HCT116 (cell line): ENCODE measurements around the gene AXDND1. TPM values are rescaled to one million over a fixed set of nuclear protein-coding genes. Genes with fewer than 3 reads are reported as not detected.

Source experiments
- ATAC-seq: fragments of 200-7000 bp; cut with Tn5 transposase; 2 replicates; pipeline ENCODE4 v1.9.1; 2020; ENCODE audit warnings: mild to moderate bottlenecking, moderate library complexity
- BruUV-seq: library from RNA; stranded (reverse); fragments of 400-500 nt; replicated peaks from 2 replicates; lab custom pipeline; 2021; lab: Mats Ljungman, UMichigan
- CTCF ChIA-PET: fragments of 300-600 bp; sonication (Branson Sonifier 250); formaldehyde crosslinking; loops from one replicate; lab custom pipeline; 2021; ENCODE audit warnings: antibody characterized with exemption; lab: Charles Lee
- POLR2A ChIA-PET: fragments of 300-600, 350-600 bp; sonication (Branson Sonifier 250); formaldehyde crosslinking; loops from one replicate; lab custom pipeline; 2021; ENCODE audit warnings: antibody characterized with exemption; lab: Charles Lee
- RAD21 ChIA-PET, 2 experiments: fragments of 300-600 bp; sonication (Branson Sonifier 250); formaldehyde crosslinking; loops; one replicate each; lab custom pipeline; 2023; ENCODE audit warnings: low total read pairs in 2 of 2; ENCODE audit not compliant: uncharacterized antibody in 2 of 2, unreplicated experiment in 2 of 2, low non-redundant PET in 1 of 2; lab: Charles Lee
- DNase-seq: peaks from one replicate; pipeline ENCODE4 v3.0.0-alpha.2; 2010; ENCODE audit warnings: low read depth, low spot score
- H2AFZ ChIP-seq: fragments of 200-600 bp; shearing (Covaris generic), sonication (generic); 2 replicates; pipeline ENCODE4 v1.6.1; 2017; ENCODE audit warnings: low read depth, mixed run types, mixed read lengths, antibody characterized with exemption, low read length; ENCODE audit not compliant: poor library complexity, severe bottlenecking
- H3K27ac ChIP-seq: 2 replicates; pipeline ENCODE4 v1.5.1; 2012; ENCODE audit warnings: low read depth, low read length
- H3K27me3 ChIP-seq: fragments of 200-600 bp; sonication (generic); 2 replicates; pipeline ENCODE4 v1.6.1; 2016; ENCODE audit warnings: mixed run types, low read length, mixed read lengths; ENCODE audit not compliant: insufficient read depth
- H3K36me3 ChIP-seq, 2 experiments: fragments of 200-500 bp in 1 of 2; fragments of 200-600 bp in 1 of 2; sonication (Bioruptor generic) in 1 of 2; sonication (generic) in 1 of 2; 2 replicates each; pipeline versions ENCODE4 v1.5.1 to v1.6.1; 2014 to 2016; ENCODE audit warnings: low read length in 2 of 2, inconsistent platforms in 1 of 2, mixed read lengths in 1 of 2, mixed run types in 1 of 2; ENCODE audit not compliant: insufficient read depth in 2 of 2, control insufficient read depth in 1 of 2
- H3K4me1 ChIP-seq, 2 experiments: fragments of 200-600 bp in 1 of 2; sonication (generic) in 1 of 2; 2 replicates each; pipeline versions ENCODE4 v1.5.1 to v1.6.1; 2012 to 2017; ENCODE audit warnings: low read length in 2 of 2, inconsistent platforms in 1 of 2, mild to moderate bottlenecking in 1 of 2, mixed read lengths in 1 of 2, mixed run types in 1 of 2, moderate library complexity in 1 of 2; ENCODE audit not compliant: insufficient read depth in 2 of 2, control insufficient read depth in 1 of 2
- H3K4me2 ChIP-seq: fragments of 200-600 bp; sonication (generic); 2 replicates; pipeline ENCODE4 v1.6.1; 2017; ENCODE audit warnings: mixed run types, low read length, mixed read lengths
- H3K4me3 ChIP-seq, 2 experiments: fragments of 200-600 bp in 1 of 2; sonication (generic) in 1 of 2; replicated peaks in 1 of 2; 2 replicates each; pipeline ENCODE4 v1.5.1; 2011 to 2016; ENCODE audit warnings: low read length in 2 of 2, control low read depth in 1 of 2, low read depth in 1 of 2, mild to moderate bottlenecking in 1 of 2, mixed read lengths in 1 of 2, mixed run types in 1 of 2
- H3K79me2 ChIP-seq: fragments of 200-600 bp; sonication (generic); 2 replicates; pipeline ENCODE4 v1.6.1; 2017; ENCODE audit warnings: mild to moderate bottlenecking, mixed run types, low read length, moderate library complexity, mixed read lengths; ENCODE audit not compliant: insufficient read depth
- H3K9ac ChIP-seq: fragments of 200-600 bp; sonication (generic); 2 replicates; pipeline ENCODE4 v1.6.1; 2016; ENCODE audit warnings: low read length, mixed read lengths
- H3K9me2 ChIP-seq: fragments of 200-600 bp; sonication (generic), shearing (Covaris generic); 2 replicates; pipeline ENCODE4 v1.6.1; 2017; ENCODE audit warnings: mixed run types, mild to moderate bottlenecking, moderate library complexity; ENCODE audit not compliant: insufficient read depth
- H3K9me3 ChIP-seq, 2 experiments: fragments of 200-500 bp in 1 of 2; fragments of 200-600 bp in 1 of 2; sonication (Bioruptor generic) in 1 of 2; sonication (generic) in 1 of 2; 2 replicates each; pipeline ENCODE4 v1.6.1; 2014 to 2017; ENCODE audit warnings: low read length in 2 of 2, mixed read lengths in 2 of 2, inconsistent platforms in 1 of 2, low read depth in 1 of 2, mild to moderate bottlenecking in 1 of 2, mixed run types in 1 of 2, moderate library complexity in 1 of 2; ENCODE audit not compliant: control insufficient read depth in 1 of 2, insufficient read depth in 1 of 2
- H4K20me1 ChIP-seq: fragments of 200-600 bp; sonication (generic), shearing (Covaris generic); 2 replicates; pipeline ENCODE4 v1.6.1; 2017; ENCODE audit warnings: mixed run types, mild to moderate bottlenecking, moderate library complexity; ENCODE audit not compliant: insufficient read depth
- CBX3 ChIP-seq: IDR thresholded peaks from 2 replicates; pipeline ENCODE4 v1.6.1; 2012; ENCODE audit warnings: low read depth
- ELF1 ChIP-seq: IDR thresholded peaks from 2 replicates; pipeline ENCODE4 v1.6.1; 2012; ENCODE audit warnings: low read depth, borderline replicate concordance
- EZH2 ChIP-seq: fragments of 200-600 bp; sonication (generic); IDR thresholded peaks from 2 replicates; pipeline ENCODE4 v1.6.1; 2017; ENCODE audit warnings: antibody characterized with exemption, mixed run types
- EZH2phosphoT487 ChIP-seq: fragments of 200-600 bp; IDR thresholded peaks from 2 replicates; pipeline ENCODE4 v1.6.1; 2018; ENCODE audit warnings: antibody characterized with exemption, borderline replicate concordance
- FOSL1 ChIP-seq: IDR thresholded peaks from 2 replicates; pipeline ENCODE4 v1.6.1; 2012; ENCODE audit warnings: low read depth
- POLR2A ChIP-seq: IDR thresholded peaks from 2 replicates; pipeline ENCODE4 v1.7.0; 2011; ENCODE audit warnings: borderline replicate concordance; ENCODE audit not compliant: insufficient read depth, insufficient read length; ENCODE audit errors: extremely low read depth
- POLR2AphosphoS5 ChIP-seq: IDR thresholded peaks from 2 replicates; pipeline ENCODE4 v1.6.1; 2011; ENCODE audit warnings: mild to moderate bottlenecking, low read depth, low read length, moderate library complexity
- RAD21 ChIP-seq: IDR thresholded peaks from 2 replicates; pipeline ENCODE4 v1.6.1; 2012; ENCODE audit warnings: low read depth, mild to moderate bottlenecking
- SIN3A ChIP-seq: IDR thresholded peaks from 2 replicates; pipeline ENCODE4 v1.6.1; 2012; ENCODE audit warnings: low read depth
- SP1 ChIP-seq: IDR thresholded peaks from 2 replicates; pipeline ENCODE4 v1.6.1; 2012; ENCODE audit warnings: low read depth
- TCF7L2 ChIP-seq: IDR thresholded peaks from 2 replicates; pipeline ENCODE4 v1.7.0; 2011; ENCODE audit warnings: borderline replicate concordance, inconsistent platforms; ENCODE audit not compliant: insufficient read depth, insufficient read length; ENCODE audit errors: extremely low read depth
- ZFX ChIP-seq: fragments of 450-650 bp; IDR thresholded peaks from 2 replicates; pipeline ENCODE4 v1.6.1; 2017
- ZNF274 ChIP-seq: fragments of 200-500 bp; sonication (Bioruptor generic); IDR thresholded peaks from 2 replicates; pipeline ENCODE4 v1.6.1; 2014; ENCODE audit warnings: mild to moderate bottlenecking, low read depth, low read length, inconsistent platforms
- intact Hi-C: fragments of 100-400 bp; cut with micrococcal nuclease; formaldehyde crosslinking; loops from 2 replicates; pipeline ENCODE4 v1.10.0; 2022
- total RNA-seq: library from RNA; stranded (reverse); gene quantifications from one replicate; pipeline ENCODE4 v1.2.1, GENCODE V29; 2021; ENCODE audit not compliant: unreplicated experiment
- TF ChIP-seq, protein P1 (sequence below): IDR thresholded peaks from 2 replicates; pipeline ENCODE4 v1.6.1; 2012
- TF ChIP-seq, protein P2 (sequence below): IDR thresholded peaks from 2 replicates; pipeline ENCODE4 v1.6.1; 2012
- TF ChIP-seq, protein P3 (sequence below): IDR thresholded peaks from 2 replicates; pipeline ENCODE4 v1.6.1; 2012; ENCODE audit warnings: low read depth

Gene AXDND1
- total RNA-seq, 1 experiment from 2014 or later: 2.3 TPM

DNA sequence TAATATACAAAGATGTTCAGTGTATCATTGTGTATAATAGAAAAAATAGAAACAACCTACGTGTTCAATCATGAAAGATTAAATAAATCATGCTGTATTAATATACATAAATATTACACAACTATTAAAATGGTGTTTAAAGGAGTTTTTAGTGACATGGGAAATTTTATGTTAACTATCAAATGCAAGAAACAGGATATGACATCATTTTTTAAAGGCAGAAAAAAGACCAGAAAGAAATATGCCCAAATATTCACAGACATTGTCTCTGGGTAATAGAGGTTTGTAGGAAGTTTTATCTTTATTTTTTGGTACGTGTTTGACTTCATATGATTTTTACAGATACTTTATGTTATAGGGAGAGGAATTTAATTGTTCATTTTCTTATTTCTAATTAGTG lies 176.0 kb downstream of the AXDND1 start:
- RAD21 ChIA-PET: no interaction called here
- Histone ChIP-seq H3K9ac (no peak overlapping the region), H4K20me1 (no peaks in the 10 kb centered on the region), H3K36me3 (no peaks in the 10 kb centered on the region), H3K4me1 (no peaks in the 10 kb centered on the region), H3K9me2 (no peaks in the 10 kb centered on the region), H3K27ac (no peak overlapping the region), H3K27me3 (no peaks in the 10 kb centered on the region), H3K9me3 (no peaks in the 10 kb centered on the region), H3K4me3 (no peak overlapping the region), H3K79me2 (no peaks in the 10 kb centered on the region), H3K4me2 (no peak overlapping the region), H2AFZ (no peak overlapping the region)
- POLR2A ChIA-PET: no interaction called here
- ATAC-seq (no peak), DNase-seq (no peak)
- intact Hi-C loops: no loop called here
- CTCF ChIA-PET: no interaction called here
- BruUV-seq: no TSS peak
- TF ChIP-seq FOSL1 (no peak), SP1 (no peak), POLR2AphosphoS5 (no peak), RAD21 (no peak), TCF7L2 (no peak), SIN3A (no peak), ELF1 (no peak), CBX3 (no peak)
- TF ChIP-seq, protein P1, sequence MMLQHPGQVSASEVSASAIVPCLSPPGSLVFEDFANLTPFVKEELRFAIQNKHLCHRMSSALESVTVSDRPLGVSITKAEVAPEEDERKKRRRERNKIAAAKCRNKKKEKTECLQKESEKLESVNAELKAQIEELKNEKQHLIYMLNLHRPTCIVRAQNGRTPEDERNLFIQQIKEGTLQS: no peak

DNA sequence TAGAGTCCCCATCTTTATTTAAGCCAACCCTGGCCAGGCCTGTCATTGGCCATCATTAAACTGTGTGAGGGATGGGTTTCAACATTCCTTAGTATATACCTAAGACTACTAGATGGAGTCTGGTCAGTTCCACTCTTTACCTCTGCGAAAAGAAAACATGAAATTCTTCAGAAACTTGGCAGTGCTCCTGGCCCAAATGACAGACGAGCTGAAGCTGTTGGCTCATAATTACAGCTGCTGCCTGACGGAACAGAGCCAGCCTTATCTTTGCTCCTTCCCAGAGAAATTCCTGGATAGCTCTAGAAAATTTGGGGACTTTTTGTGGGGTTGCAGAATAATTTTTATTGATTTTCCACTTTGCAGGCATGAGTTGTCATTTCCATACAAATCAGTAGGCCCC lies 179.6 kb downstream of the AXDND1 start:
- DNase-seq (no peak), ATAC-seq (no peak)
- no peaks in the 10 kb centered on the region for H4K20me1 ChIP-seq
- RAD21 ChIA-PET: no interaction called here
- no peaks in the 10 kb centered on the region for H3K36me3 ChIP-seq
- no peaks in the 10 kb centered on the region for H3K9me2 ChIP-seq
- no TSS peak for BruUV-seq
- no peak overlapping the region for H3K4me2 ChIP-seq
- no peak overlapping the region for H3K9ac ChIP-seq
- CTCF ChIA-PET: no interaction called here
- POLR2A ChIA-PET: no interaction called here
- no peak overlapping the region for H3K27ac ChIP-seq
- no peaks in the 10 kb centered on the region for H3K4me1 ChIP-seq
- H2AFZ ChIP-seq: no peak overlapping the region
- intact Hi-C loops: no loop called here
- no peaks in the 10 kb centered on the region for H3K9me3 ChIP-seq
- no peaks in the 10 kb centered on the region for H3K27me3 ChIP-seq
- H3K4me3 ChIP-seq: no peak overlapping the region
- no peaks in the 10 kb centered on the region for H3K79me2 ChIP-seq
- TF ChIP-seq SP1 (no peak), EZH2phosphoT487 (no peak), POLR2A (no peak), SIN3A (no peak), POLR2AphosphoS5 (no peak), ZNF274 (no peak), FOSL1 (no peak), EZH2 (no peak), TCF7L2 (no peak), ELF1 (no peak), RAD21 (no peak), ZFX (no peak), CBX3 (no peak)
- TF ChIP-seq, protein P2, sequence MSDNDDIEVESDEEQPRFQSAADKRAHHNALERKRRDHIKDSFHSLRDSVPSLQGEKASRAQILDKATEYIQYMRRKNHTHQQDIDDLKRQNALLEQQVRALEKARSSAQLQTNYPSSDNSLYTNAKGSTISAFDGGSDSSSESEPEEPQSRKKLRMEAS: no peak
- TF ChIP-seq, protein P3, sequence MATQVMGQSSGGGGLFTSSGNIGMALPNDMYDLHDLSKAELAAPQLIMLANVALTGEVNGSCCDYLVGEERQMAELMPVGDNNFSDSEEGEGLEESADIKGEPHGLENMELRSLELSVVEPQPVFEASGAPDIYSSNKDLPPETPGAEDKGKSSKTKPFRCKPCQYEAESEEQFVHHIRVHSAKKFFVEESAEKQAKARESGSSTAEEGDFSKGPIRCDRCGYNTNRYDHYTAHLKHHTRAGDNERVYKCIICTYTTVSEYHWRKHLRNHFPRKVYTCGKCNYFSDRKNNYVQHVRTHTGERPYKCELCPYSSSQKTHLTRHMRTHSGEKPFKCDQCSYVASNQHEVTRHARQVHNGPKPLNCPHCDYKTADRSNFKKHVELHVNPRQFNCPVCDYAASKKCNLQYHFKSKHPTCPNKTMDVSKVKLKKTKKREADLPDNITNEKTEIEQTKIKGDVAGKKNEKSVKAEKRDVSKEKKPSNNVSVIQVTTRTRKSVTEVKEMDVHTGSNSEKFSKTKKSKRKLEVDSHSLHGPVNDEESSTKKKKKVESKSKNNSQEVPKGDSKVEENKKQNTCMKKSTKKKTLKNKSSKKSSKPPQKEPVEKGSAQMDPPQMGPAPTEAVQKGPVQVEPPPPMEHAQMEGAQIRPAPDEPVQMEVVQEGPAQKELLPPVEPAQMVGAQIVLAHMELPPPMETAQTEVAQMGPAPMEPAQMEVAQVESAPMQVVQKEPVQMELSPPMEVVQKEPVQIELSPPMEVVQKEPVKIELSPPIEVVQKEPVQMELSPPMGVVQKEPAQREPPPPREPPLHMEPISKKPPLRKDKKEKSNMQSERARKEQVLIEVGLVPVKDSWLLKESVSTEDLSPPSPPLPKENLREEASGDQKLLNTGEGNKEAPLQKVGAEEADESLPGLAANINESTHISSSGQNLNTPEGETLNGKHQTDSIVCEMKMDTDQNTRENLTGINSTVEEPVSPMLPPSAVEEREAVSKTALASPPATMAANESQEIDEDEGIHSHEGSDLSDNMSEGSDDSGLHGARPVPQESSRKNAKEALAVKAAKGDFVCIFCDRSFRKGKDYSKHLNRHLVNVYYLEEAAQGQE: no peak
